Activated CD8-positive, alpha-beta T cell treated with anti-CD3 and anti-CD28 coated beads for 36 hours (primary cell): ENCODE measurements around the gene PTPRN2. TPM values are rescaled to one million over a fixed set of nuclear protein-coding genes. Genes with fewer than 3 reads are reported as not detected.

Experiments used
- ATAC-seq: fragments of 200-7000 bp; cut with Tn5 transposase; one replicate; pipeline ENCODE4 v1.10.0; 2021; ENCODE audit warnings: mild to moderate bottlenecking, moderate library complexity
- CTCF ChIA-PET: fragments of 350-600 bp; sonication (Branson Sonifier 250); formaldehyde crosslinking; loops from one replicate; lab custom pipeline; 2021; ENCODE audit warnings: antibody characterized with exemption; lab: Charles Lee
- POLR2A ChIA-PET: fragments of 350-600 bp; sonication (Branson Sonifier 250); formaldehyde crosslinking; loops from one replicate; lab custom pipeline; 2021; ENCODE audit warnings: antibody characterized with exemption; lab: Charles Lee
- DNase-seq: peaks from one replicate; pipeline ENCODE4 v3.0.0-alpha.2; 2020
- H3K27ac Mint-ChIP-seq: one replicate; pipeline ENCODE4 v1.8.0; 2021; ENCODE audit warnings: mild to moderate bottlenecking, mixed read lengths
- H3K27me3 Mint-ChIP-seq: one replicate; pipeline ENCODE4 v1.8.0; 2021; ENCODE audit warnings: mixed read lengths
- H3K36me3 Mint-ChIP-seq: one replicate; pipeline ENCODE4 v1.8.0; 2021; ENCODE audit warnings: low read depth, mixed read lengths
- H3K4me1 Mint-ChIP-seq: one replicate; pipeline ENCODE4 v1.8.0; 2021; ENCODE audit warnings: low read depth, mixed read lengths
- H3K4me3 Mint-ChIP-seq: one replicate; pipeline ENCODE4 v1.8.0; 2021; ENCODE audit warnings: mild to moderate bottlenecking, moderate library complexity, mixed read lengths
- H3K9me3 Mint-ChIP-seq: one replicate; pipeline ENCODE4 v1.8.0; 2021; ENCODE audit warnings: mixed read lengths
- intact Hi-C: fragments of 100-400 bp; cut with micrococcal nuclease; formaldehyde crosslinking; loops from one replicate; pipeline ENCODE4 v1.10.0; 2022
- total RNA-seq, 2 experiments: library from RNA; stranded (reverse); gene quantifications; one replicate each; pipeline ENCODE4 v1.2.3, GENCODE V29; 2021
- TF ChIP-seq, protein P1 (sequence below): fragments of 200-600 bp; IDR thresholded peaks from one replicate; pipeline ENCODE4 v1.8.0; 2022; ENCODE audit warnings: antibody characterized with exemption, mild to moderate bottlenecking

Gene PTPRN2
- total RNA-seq, 2 experiments from 2014 or later: 0.49 to 0.65 TPM

- intact Hi-C loops: no loop called here
- no peaks in the 10 kb centered on the region for H3K4me1 Mint-ChIP-seq
- CTCF ChIA-PET: no interaction called here
- no peaks in the 10 kb centered on the region for H3K27me3 Mint-ChIP-seq
- no peak overlapping the region for H3K4me3 Mint-ChIP-seq
- POLR2A ChIA-PET: no interaction called here
- no peaks in the 10 kb centered on the region for H3K36me3 Mint-ChIP-seq
- no peak overlapping the region for H3K27ac Mint-ChIP-seq
- peaks cover 2% of the 10 kb centered on the region for H3K9me3 Mint-ChIP-seq
- TF ChIP-seq, protein P1, sequence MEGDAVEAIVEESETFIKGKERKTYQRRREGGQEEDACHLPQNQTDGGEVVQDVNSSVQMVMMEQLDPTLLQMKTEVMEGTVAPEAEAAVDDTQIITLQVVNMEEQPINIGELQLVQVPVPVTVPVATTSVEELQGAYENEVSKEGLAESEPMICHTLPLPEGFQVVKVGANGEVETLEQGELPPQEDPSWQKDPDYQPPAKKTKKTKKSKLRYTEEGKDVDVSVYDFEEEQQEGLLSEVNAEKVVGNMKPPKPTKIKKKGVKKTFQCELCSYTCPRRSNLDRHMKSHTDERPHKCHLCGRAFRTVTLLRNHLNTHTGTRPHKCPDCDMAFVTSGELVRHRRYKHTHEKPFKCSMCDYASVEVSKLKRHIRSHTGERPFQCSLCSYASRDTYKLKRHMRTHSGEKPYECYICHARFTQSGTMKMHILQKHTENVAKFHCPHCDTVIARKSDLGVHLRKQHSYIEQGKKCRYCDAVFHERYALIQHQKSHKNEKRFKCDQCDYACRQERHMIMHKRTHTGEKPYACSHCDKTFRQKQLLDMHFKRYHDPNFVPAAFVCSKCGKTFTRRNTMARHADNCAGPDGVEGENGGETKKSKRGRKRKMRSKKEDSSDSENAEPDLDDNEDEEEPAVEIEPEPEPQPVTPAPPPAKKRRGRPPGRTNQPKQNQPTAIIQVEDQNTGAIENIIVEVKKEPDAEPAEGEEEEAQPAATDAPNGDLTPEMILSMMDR: no peak
- no peak for ATAC-seq
- no peak for DNase-seq
Measured at GRCh38 chr7:158070222-158070920, 517.3 kb downstream of the PTPRN2 start.

- TF ChIP-seq, protein P1: no peak
- Mint-ChIP-seq H3K4me1 (no peaks in the 10 kb centered on the region), H3K4me3 (no peak overlapping the region), H3K36me3 (no peaks in the 10 kb centered on the region), H3K27ac (no peak overlapping the region), H3K27me3 (no peaks in the 10 kb centered on the region), H3K9me3 (peaks cover 2% of the 10 kb centered on the region)
- DNase-seq: no peak
- ChIA-PET CTCF (no interaction called here), POLR2A (no interaction called here)
- no peak for ATAC-seq
- intact Hi-C loops: no loop called here
Measured at GRCh38 chr7:158068853-158069252, 518.8 kb downstream of the PTPRN2 start.

- CTCF ChIA-PET: no interaction called here
- no peaks in the 10 kb centered on the region for H3K4me1 Mint-ChIP-seq
- intact Hi-C loops: no loop called here
Measured at GRCh38 chr7:158067931-158068482, 519.6 kb downstream of the PTPRN2 start.

DNA sequence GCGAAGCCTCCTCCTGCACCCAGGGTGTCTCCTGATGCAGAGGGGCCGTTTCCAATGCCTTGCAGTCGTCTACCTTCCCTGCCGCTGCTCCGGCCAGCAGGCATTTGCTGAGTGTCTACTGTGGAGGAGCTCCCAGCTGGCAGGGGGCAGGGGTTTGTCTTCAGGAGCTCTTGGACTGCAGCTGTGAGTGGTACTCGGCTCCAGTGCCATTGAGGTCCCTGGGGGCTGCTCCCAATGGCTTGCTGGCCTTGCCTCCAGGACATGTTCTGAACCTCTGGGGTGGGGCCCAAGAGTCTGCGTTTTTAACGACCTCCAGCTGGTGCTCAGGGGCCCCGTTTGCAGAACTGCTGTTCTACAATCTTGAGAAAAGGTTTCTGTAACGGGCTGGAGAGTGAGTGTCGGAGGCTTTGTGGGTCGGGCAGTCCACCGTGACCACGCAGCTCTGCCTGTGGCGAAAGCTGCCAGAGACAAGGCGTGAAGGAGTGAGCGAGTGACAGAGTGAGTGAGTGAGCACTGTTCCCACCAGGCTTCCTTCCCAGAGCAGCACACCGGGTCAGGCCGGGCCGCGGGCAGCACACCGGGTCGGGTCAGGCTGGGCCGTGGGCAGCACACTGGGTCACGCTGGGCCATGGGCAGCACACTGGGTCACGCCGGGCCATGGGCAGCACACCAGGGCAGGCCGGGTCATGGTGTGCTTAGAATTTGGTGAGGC, 520.2 kb downstream of the PTPRN2 start:
- Mint-ChIP-seq H3K9me3 (peaks cover 2% of the 10 kb centered on the region), H3K4me1 (no peaks in the 10 kb centered on the region), H3K27me3 (no peaks in the 10 kb centered on the region), H3K36me3 (no peaks in the 10 kb centered on the region), H3K4me3 (no peak overlapping the region), H3K27ac (no peak overlapping the region)
- CTCF ChIA-PET: no interaction called here
- TF ChIP-seq, protein P1: no peak
- ATAC-seq (no peak), DNase-seq (no peak)
- intact Hi-C loops: no loop called here
- POLR2A ChIA-PET: no interaction called here

More at GRCh38 chr7:158067931-158068482, 519.6 kb downstream of the PTPRN2 start:
- ATAC-seq (no peak), DNase-seq (no peak)
- Mint-ChIP-seq H3K4me3 (no peak overlapping the region), H3K36me3 (no peaks in the 10 kb centered on the region), H3K27me3 (no peaks in the 10 kb centered on the region), H3K9me3 (peaks cover 2% of the 10 kb centered on the region), H3K27ac (no peak overlapping the region)
- TF ChIP-seq, protein P1: no peak
- POLR2A ChIA-PET: no interaction called here

DNA sequence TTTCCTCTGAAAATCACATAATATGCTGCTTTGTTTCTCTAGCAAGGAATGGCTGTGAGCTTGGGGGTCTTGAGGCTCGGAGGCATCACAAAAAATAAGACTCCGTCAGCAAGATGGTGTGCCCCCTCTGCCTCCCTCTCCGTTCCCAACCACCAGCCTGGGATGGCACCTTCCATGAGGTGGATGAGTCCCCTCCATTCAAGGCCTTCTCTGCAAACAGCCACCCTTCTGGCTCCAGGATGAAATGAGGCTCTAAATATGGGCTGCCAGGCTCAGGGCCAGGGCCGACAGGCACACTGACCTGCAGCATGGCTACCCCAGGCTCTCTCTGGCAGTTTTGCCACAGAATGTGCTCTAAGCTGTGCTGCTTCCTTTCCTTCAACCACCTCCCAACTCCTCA, 521.5 kb downstream of the PTPRN2 start:
- ATAC-seq: no peak
- POLR2A ChIA-PET: no interaction called here
- Mint-ChIP-seq H3K36me3 (no peaks in the 10 kb centered on the region), H3K27ac (no peak overlapping the region), H3K9me3 (peaks cover 2% of the 10 kb centered on the region), H3K4me1 (no peaks in the 10 kb centered on the region), H3K4me3 (no peak overlapping the region), H3K27me3 (no peaks in the 10 kb centered on the region)
- intact Hi-C loops: no loop called here
- no peak for DNase-seq
- CTCF ChIA-PET: no interaction called here
- TF ChIP-seq, protein P1: no peak
